K562 (cell line): ENCODE results near the gene ZNF775. TPM values are rescaled to one million over a fixed set of nuclear protein-coding genes. Genes with fewer than 3 reads are reported as not detected.

Source experiments
- CBFA2T3 ChIP-seq: fragments of 450-650 bp; IDR thresholded peaks from 2 replicates; pipeline ENCODE4 v1.6.1; 2017
- CTBP1 ChIP-seq: fragments of 450-650 bp; IDR thresholded peaks from 2 replicates; pipeline ENCODE4 v1.6.1; 2016; ENCODE audit warnings: borderline replicate concordance
- E2F3 ChIP-seq: fragments of 250-450 bp; sonication (Bioruptor Pico); IDR thresholded peaks from 2 replicates; pipeline ENCODE4 v1.4.0; 2020; ENCODE audit warnings: mild to moderate bottlenecking
- ETV6 ChIP-seq, 3 experiments: fragments of 150-350 bp in 1 of 3; sonication (generic) in 1 of 3; formaldehyde crosslinking in 1 of 3; IDR thresholded peaks; 2 replicates each; pipeline versions ENCODE4 v1.6.1 to v1.8.0; 2014 to 2022; ENCODE audit warnings: borderline replicate concordance in 2 of 3, low read depth in 2 of 3, antibody characterized with exemption in 1 of 3, low read length in 1 of 3, mild to moderate bottlenecking in 1 of 3, missing genetic modification reagents in 1 of 3
- FOXJ3 ChIP-seq: sonication (generic); formaldehyde crosslinking; IDR thresholded peaks from 2 replicates; pipeline ENCODE4 v1.4.0; 2020; ENCODE audit warnings: mild to moderate bottlenecking, missing genetic modification reagents
- FUS ChIP-seq: fragments of 200-400 bp; formaldehyde crosslinking; optimal IDR thresholded peaks from 2 replicates; pipeline ENCODE3; 2017; ENCODE audit warnings: low read depth, low read length
- GABPB2 ChIP-seq: fragments of 250-450 bp; sonication (Bioruptor Pico); conservative IDR thresholded peaks from 2 replicates; pipeline ENCODE4 v1.5.1; 2021; ENCODE audit warnings: mild to moderate bottlenecking
- HBP1 ChIP-seq: fragments of 450-650 bp; formaldehyde crosslinking; IDR thresholded peaks from 2 replicates; pipeline ENCODE4 v1.4.0; 2022; ENCODE audit warnings: missing genetic modification characterization
- HDAC1 ChIP-seq, 2 experiments: fragments of 450-650 bp; IDR thresholded peaks; 2 replicates each; pipeline ENCODE4 v1.6.1; 2016 to 2017; ENCODE audit warnings: inconsistent platforms in 1 of 2, mild to moderate bottlenecking in 1 of 2, moderate library complexity in 1 of 2
- HNRNPL ChIP-seq: fragments of 200-400 bp; formaldehyde crosslinking; IDR thresholded peaks from 2 replicates; pipeline ENCODE4 v1.6.1; 2017; ENCODE audit warnings: low read depth, mild to moderate bottlenecking, low read length
- LCOR ChIP-seq: sonication (generic); formaldehyde crosslinking; IDR thresholded peaks from 2 replicates; pipeline ENCODE4 v1.8.0; 2022; ENCODE audit warnings: mild to moderate bottlenecking, missing genetic modification reagents
- PHB ChIP-seq: fragments of 250-450 bp; sonication (Bioruptor Pico); IDR thresholded peaks from 2 replicates; pipeline ENCODE4 v1.5.0; 2021
- PHF20 ChIP-seq: fragments of 450-650 bp; IDR thresholded peaks from 2 replicates; pipeline ENCODE4 v1.6.1; 2018; ENCODE audit not compliant: partially characterized antibody
- PHF8 ChIP-seq: fragments of 200-600 bp; sonication (generic); IDR thresholded peaks from 2 replicates; pipeline ENCODE4 v1.6.1; 2012; ENCODE audit warnings: mixed run types, mild to moderate bottlenecking, inconsistent platforms, low read length, moderate library complexity, borderline replicate concordance
- POLR2A ChIP-seq: fragments of 450-650 bp; conservative IDR thresholded peaks from 2 replicates; pipeline ENCODE4 v1.6.1; 2016
- RAD21 ChIP-seq, 2 experiments: fragments of 250-450 bp in 1 of 2; fragments of 450-650 bp in 1 of 2; sonication (Bioruptor Pico) in 1 of 2; formaldehyde crosslinking in 1 of 2; IDR thresholded peaks in 1 of 2; conservative IDR thresholded peaks in 1 of 2; 2 replicates each; pipeline versions ENCODE4 v1.4.0 to v1.8.0; 2020 to 2022; ENCODE audit warnings: mild to moderate bottlenecking in 2 of 2, moderate library complexity in 1 of 2
- RBM25 ChIP-seq: fragments of 200-400 bp; formaldehyde crosslinking; IDR thresholded peaks from 2 replicates; pipeline ENCODE4 v1.6.1; 2018; ENCODE audit warnings: low read length, low read depth, moderate library complexity; ENCODE audit not compliant: severe bottlenecking
- SAP30 ChIP-seq: fragments of 200-600 bp; sonication (generic); IDR thresholded peaks from 2 replicates; pipeline ENCODE4 v1.6.1; 2012; ENCODE audit warnings: borderline replicate concordance, low read depth, mild to moderate bottlenecking, moderate library complexity, low read length, control low read depth, inconsistent platforms; ENCODE audit not compliant: insufficient read depth, poor library complexity, severe bottlenecking
- SLC30A9 ChIP-seq: fragments of 250-450 bp; sonication (Bioruptor Pico); IDR thresholded peaks from 2 replicates; pipeline ENCODE4 v1.8.0; 2022; ENCODE audit warnings: mild to moderate bottlenecking, moderate library complexity
- XRCC4 ChIP-seq: IDR thresholded peaks from one replicate; pipeline ENCODE4 v1.6.1; 2011; ENCODE audit not compliant: insufficient read depth, insufficient read length; ENCODE audit errors: extremely low read depth
- ZBTB11 ChIP-seq, 3 experiments: fragments of 200-800 bp in 1 of 3; fragments of 250-450 bp in 1 of 3; fragments of 450-650 bp in 1 of 3; sonication (Bioruptor Pico) in 1 of 3; sonication (Bioruptor generic) in 1 of 3; formaldehyde crosslinking in 1 of 3; IDR thresholded peaks; 2 replicates each; pipeline versions ENCODE4 v1.6.1 to v1.8.0; 2016 to 2022; ENCODE audit warnings: mild to moderate bottlenecking in 2 of 3, missing genetic modification characterization in 2 of 3, missing compliant biosample characterization in 1 of 3, moderate library complexity in 1 of 3
- ZNF282 ChIP-seq: sonication (generic); formaldehyde crosslinking; IDR thresholded peaks from 2 replicates; pipeline ENCODE4 v1.8.1; 2023; ENCODE audit warnings: missing genetic modification reagents
- ZNF696 ChIP-seq: fragments of 250-450 bp; sonication (Bioruptor Pico); conservative IDR thresholded peaks from 2 replicates; pipeline ENCODE4 v1.4.0; 2020; ENCODE audit warnings: mild to moderate bottlenecking, moderate library complexity
- polyA plus RNA-seq, 8 experiments: library from polyadenylated mRNA; depleted of rRNA in 4 of 8; stranded (reverse) in 5 of 8; unstranded in 3 of 8; fragments of >200 nt; fragmentation: Nextera tagmentation in 2 of 8; fragmentation: Illumina TruSeq in 1 of 8; extraction: Ambion mirVana in 2 of 8; extraction: Trizol in 1 of 8; gene quantifications; 2 replicates each; pipeline versions ENCODE4 v1.2.1 to v1.2.3, GENCODE V29; 2011 to 2014; ENCODE audit warnings: inconsistent platforms in 1 of 8, missing spikeins in 1 of 8
- total RNA-seq, 7 experiments: library from RNA; depleted of rRNA in 6 of 7; stranded (reverse); fragments of >200 nt in 6 of 7; fragmentation: Illumina TruSeq in 2 of 7; extraction: Trizol in 2 of 7; gene quantifications; 2 replicates each; pipeline versions ENCODE4 v1.2.1 to v1.2.3, GENCODE V29; 2011 to 2021; ENCODE audit warnings: low replicate concordance in 1 of 7

The ZNF775 gene
- total and polyA plus RNA-seq, 9 of the 15 experiments (the other 6 are each of a cell fraction or from before 2014, with no cell fraction given): 0.04 to 18.7 (median 4.9) TPM

- TF ChIP-seq SAP30 (peak; percentile 66), HNRNPL (peak; percentile 66; the same call in 1 of the 2 replicates), GABPB2 (CRISPR knock-in tag) (no peak), RAD21 (CRISPR knock-in tag; conservative IDR thresholded peaks at IDR 0.05 in 1 of 2, IDR thresholded peaks at IDR 0.05 in 1 of 2) (peak in 1 of 2 experiments; percentile 29; a peak in 2 of 4 replicates), PHB (peak; percentile 52; the same call in 1 of the 2 replicates), ZBTB11 (CRISPR knock-in tag; IDR thresholded peaks at IDR 0.05) (peak in 1 of 3 experiments; percentile 76; a peak in 2 of 6 replicates), PHF8 (peak; percentile 91), HDAC1 (IDR thresholded peaks at IDR 0.05) (peak; percentile 76 to 78; a peak in 3 of 4 replicates), LCOR (CRISPR knock-in tag) (no peak; the same call in 1 of the 2 replicates), ZNF282 (CRISPR knock-in tag) (no peak; the same call in 1 of the 2 replicates), RBM25 (no peak), CBFA2T3 (peak; percentile 32; the same call in 1 of the 2 replicates), PHF20 (peak; percentile 75), POLR2A (peak; percentile 84), CTBP1 (peak; percentile 98), ETV6 (IDR thresholded peaks at IDR 0.05; ENCODE audit: borderline replicate concordance in 1 of 2, low read depth in 2 of 2, low read length in 1 of 2) (peak; percentile 20 to 41; a peak in 2 of 4 replicates), ETV6 (CRISPR knock-in tag; IDR thresholded peaks at IDR 0.05; ENCODE audit: borderline replicate concordance) (peak; percentile 95), XRCC4 (no peak), SLC30A9 (0 out of 2 replicates have a peak, but pooled peaks have one; percentile 7), E2F3 (CRISPR knock-in tag) (no peak), FOXJ3 (no peak), ZNF696 (CRISPR knock-in tag) (no peak), HBP1 (CRISPR knock-in tag) (no peak; the same call in 1 of the 2 replicates), FUS (peak; percentile 96)
Observed at GRCh38 chr7:150404805-150405583, 25.9 kb downstream of the ZNF775 start (continued).
